Measurements from ENCODE around the gene NMT1. TPM values are rescaled to one million over a fixed set of nuclear protein-coding genes. Genes with fewer than 3 reads are reported as not detected.
A peak's percentile ranks its signal among the peaks of the same experiment; 100 is the strongest.

Gene NMT1
- total RNA-seq, 1 donor from 2014 or later: 101 TPM

DNA sequence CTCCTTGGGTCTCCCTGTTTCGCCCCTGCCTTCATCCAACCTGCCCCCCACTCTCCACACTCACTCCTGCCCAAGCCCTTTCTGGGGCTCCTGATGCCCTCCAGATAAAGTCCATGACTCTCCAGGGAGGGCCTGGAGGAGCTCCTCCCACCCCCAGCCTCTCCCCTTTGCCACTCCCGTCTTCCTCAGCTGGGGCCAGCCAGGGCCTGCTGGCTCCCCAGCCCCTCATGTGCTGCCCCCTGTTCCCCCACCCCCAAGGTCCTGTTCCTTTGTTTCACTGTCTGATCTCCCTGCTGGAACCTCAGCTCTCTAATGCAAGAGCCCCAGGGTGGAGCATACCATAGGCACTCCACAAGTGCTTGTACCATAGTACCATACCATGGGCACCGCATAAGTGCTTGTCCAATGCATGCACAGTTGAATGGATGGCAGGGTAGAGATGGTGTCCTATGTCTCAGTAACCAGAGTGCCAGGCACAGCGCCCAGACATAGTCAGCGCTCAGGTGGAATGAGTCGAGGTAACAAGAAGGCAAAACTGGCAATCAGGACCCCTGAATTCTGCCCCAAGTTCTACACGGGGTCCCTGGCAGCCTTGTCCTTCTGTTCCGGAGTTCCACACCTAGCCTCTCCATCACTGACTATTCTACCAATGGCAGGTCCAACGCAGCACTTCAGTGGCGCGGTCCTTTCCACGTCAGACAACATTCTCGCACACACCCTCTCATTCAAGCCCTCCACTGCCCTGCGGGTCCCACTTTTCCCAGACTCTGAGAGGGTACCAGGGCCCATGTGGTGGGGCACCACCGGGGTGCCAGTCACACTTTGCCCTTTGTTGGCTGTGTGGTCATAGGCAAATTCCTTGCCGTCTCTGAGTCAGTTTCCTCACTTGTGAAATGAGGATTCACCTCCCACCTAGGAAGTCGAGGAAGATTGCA, 69.8 kb downstream of the NMT1 start:
- no peak for DNase-seq (ENCODE audit: low spot score)
- Histone ChIP-seq H3K9ac (no peak overlapping the region), H3F3A (ENCODE audit: low read depth) (peaks cover 30% of the 10 kb centered on the region), H3K36me3 (no peaks in the 10 kb centered on the region), H3K79me2 (ENCODE audit: low read depth) (no peaks in the 10 kb centered on the region), H3K4me3 (peak overlapping the region; percentile 84), H3K9me3 (ENCODE audit: low read depth) (no peaks in the 10 kb centered on the region), H2AFZ (replicated peaks) (no peak overlapping the region), H4K20me1 (ENCODE audit: low read depth) (peaks cover 5% of the 10 kb centered on the region), H3K4me2 (peak overlapping the region; percentile 86), H3K27ac (no peak overlapping the region), H3K27me3 (no peaks in the 10 kb centered on the region), H3K4me1 (peaks cover 14% of the 10 kb centered on the region)
- Mint-ChIP-seq H3K27me3 (ENCODE audit: insufficient read depth, low read depth) (peaks cover 13% of the 10 kb centered on the region), H3K9me3 (peaks cover 4% of the 10 kb centered on the region), H3K36me3 (peaks cover 2% of the 10 kb centered on the region), H3K4me3 (peak overlapping the region; percentile 78), H3K27ac (no peak overlapping the region), H3K4me1 (peaks cover 21% of the 10 kb centered on the region)
- TF ChIP-seq EZH2 (IDR thresholded peaks at IDR 0.05) (no peak), EZH2phosphoT487 (IDR thresholded peaks at IDR 0.05) (no peak)
- TF ChIP-seq, protein P1, sequence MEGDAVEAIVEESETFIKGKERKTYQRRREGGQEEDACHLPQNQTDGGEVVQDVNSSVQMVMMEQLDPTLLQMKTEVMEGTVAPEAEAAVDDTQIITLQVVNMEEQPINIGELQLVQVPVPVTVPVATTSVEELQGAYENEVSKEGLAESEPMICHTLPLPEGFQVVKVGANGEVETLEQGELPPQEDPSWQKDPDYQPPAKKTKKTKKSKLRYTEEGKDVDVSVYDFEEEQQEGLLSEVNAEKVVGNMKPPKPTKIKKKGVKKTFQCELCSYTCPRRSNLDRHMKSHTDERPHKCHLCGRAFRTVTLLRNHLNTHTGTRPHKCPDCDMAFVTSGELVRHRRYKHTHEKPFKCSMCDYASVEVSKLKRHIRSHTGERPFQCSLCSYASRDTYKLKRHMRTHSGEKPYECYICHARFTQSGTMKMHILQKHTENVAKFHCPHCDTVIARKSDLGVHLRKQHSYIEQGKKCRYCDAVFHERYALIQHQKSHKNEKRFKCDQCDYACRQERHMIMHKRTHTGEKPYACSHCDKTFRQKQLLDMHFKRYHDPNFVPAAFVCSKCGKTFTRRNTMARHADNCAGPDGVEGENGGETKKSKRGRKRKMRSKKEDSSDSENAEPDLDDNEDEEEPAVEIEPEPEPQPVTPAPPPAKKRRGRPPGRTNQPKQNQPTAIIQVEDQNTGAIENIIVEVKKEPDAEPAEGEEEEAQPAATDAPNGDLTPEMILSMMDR (IDR thresholded peaks at IDR 0.05): no peak

DNA sequence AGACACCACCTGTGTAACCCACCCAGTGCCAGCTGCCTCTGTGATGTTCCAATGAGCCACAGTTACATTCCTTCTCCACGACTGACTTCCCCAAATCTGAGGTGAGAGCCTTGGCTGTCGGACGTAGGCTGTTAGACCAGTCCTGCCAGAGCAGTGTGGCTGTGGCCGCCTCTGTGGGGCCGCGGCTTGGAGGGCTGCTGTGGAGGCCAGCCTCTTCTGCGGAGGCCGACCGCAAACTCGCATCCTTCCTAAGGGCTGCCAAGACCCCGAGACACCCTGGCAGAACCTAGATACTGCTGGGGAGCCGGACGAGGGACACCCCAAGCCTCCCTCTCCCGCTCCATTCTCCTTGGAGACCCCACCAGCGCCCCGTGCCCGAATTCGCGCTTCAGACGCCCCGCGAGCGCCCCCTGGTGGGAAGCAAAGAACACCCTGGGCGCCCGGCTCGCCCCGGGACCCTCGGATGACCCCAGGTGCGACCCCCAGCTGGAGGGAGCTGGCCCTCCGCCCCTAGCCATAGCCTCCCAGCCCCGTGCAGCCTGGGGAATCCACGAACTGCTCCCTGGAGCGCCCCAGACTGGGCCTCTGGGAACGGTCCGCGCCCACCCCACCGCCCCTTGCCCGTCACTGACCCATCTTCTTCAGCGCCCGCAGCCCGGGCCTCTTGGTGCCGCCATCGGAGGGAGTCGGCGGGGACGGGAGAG, 70.7 kb downstream of the NMT1 start:
- peaks cover 13% of the 10 kb centered on the region for H3K27me3 Mint-ChIP-seq (ENCODE audit: insufficient read depth, low read depth)
- H3K27me3 ChIP-seq: no peaks in the 10 kb centered on the region
- H3K27ac ChIP-seq: no peak overlapping the region
- H3K27ac Mint-ChIP-seq: no peak overlapping the region
- peaks cover 4% of the 10 kb centered on the region for H3K9me3 Mint-ChIP-seq
- no peaks in the 10 kb centered on the region for H3K36me3 ChIP-seq
- H4K20me1 ChIP-seq (ENCODE audit: low read depth): peaks cover 5% of the 10 kb centered on the region
- H3K79me2 ChIP-seq (ENCODE audit: low read depth): no peaks in the 10 kb centered on the region
- H3K4me3 ChIP-seq: peak overlapping the region; percentile 84
- H3K9ac ChIP-seq: no peak overlapping the region
- H3K36me3 Mint-ChIP-seq: peaks cover 2% of the 10 kb centered on the region
- H3K4me1 Mint-ChIP-seq: peaks cover 24% of the 10 kb centered on the region
- H2AFZ ChIP-seq (replicated peaks): peak overlapping the region; percentile 78
- H3K9me3 ChIP-seq (ENCODE audit: low read depth): no peaks in the 10 kb centered on the region
- H3K4me3 Mint-ChIP-seq: peak overlapping the region; percentile 78
- peaks cover 28% of the 10 kb centered on the region for H3F3A ChIP-seq (ENCODE audit: low read depth)
- H3K4me1 ChIP-seq: peaks cover 14% of the 10 kb centered on the region
- TF ChIP-seq, protein P1 (IDR thresholded peaks at IDR 0.05): peak; percentile 91
- no peak for TF ChIP-seq EZH2 (IDR thresholded peaks at IDR 0.05)
- peak overlapping the region; percentile 86 for H3K4me2 ChIP-seq
- peak; percentile 82 for DNase-seq (ENCODE audit: low spot score)

DNA sequence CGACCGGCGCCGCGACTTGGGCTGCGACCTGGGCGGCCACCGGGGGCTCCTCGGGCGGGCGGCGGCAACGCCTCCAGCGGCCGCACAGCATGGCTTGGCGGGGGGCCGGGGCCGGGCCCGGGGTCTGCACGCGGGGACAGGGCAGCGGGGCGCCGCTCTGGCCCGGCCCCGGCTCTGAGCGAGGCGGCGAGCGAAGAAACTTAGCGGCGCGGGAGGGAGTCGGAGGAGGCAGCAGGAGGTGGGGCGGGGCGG, 71.1 kb downstream of the NMT1 start, which contains the start of gene PLCD3:
Gene PLCD3, minus strand, starts transcription at position 196 of the 252 bp plus-strand sequence. Its CDS starts 105 bp downstream, at position 91.
- H3K79me2 ChIP-seq (ENCODE audit: low read depth): no peaks in the 10 kb centered on the region
- H3K9me3 Mint-ChIP-seq: peaks cover 4% of the 10 kb centered on the region

More for the DNA sequence above, 71.1 kb downstream of the NMT1 start, which contains the start of gene PLCD3:
- no peak within 1 kb of the TSS for H3K27ac ChIP-seq
- H3K27me3 Mint-ChIP-seq (ENCODE audit: insufficient read depth, low read depth): peaks cover 13% of the 10 kb centered on the region
- H3K27ac Mint-ChIP-seq: no peak within 1 kb of the TSS
- peaks cover 24% of the 10 kb centered on the region for H3K4me1 Mint-ChIP-seq
- H3K36me3 ChIP-seq: no peaks in the 10 kb centered on the region
- peaks cover 5% of the 10 kb centered on the region for H4K20me1 ChIP-seq (ENCODE audit: low read depth)
- H3K9ac ChIP-seq: no peak within 1 kb of the TSS
- H3K36me3 Mint-ChIP-seq: peaks cover 2% of the 10 kb centered on the region
- no peaks in the 10 kb centered on the region for H3K27me3 ChIP-seq
- peak within 1 kb of the TSS; percentile 84 for H3K4me3 ChIP-seq
- H3K4me3 Mint-ChIP-seq: peak within 1 kb of the TSS; percentile 85
- H3K4me1 ChIP-seq: peaks cover 11% of the 10 kb centered on the region
- peaks cover 25% of the 10 kb centered on the region for H3F3A ChIP-seq (ENCODE audit: low read depth)
- H3K4me2 ChIP-seq: peak within 1 kb of the TSS; percentile 86
- TF ChIP-seq EZH2 (IDR thresholded peaks at IDR 0.05) (no peak), EZH2phosphoT487 (IDR thresholded peaks at IDR 0.05) (no peak)
- TF ChIP-seq, protein P1 (IDR thresholded peaks at IDR 0.05): no peak
- DNase-seq (ENCODE audit: low spot score): peak; percentile 92
- H3K9me3 ChIP-seq (ENCODE audit: low read depth): no peaks in the 10 kb centered on the region
- peak within 1 kb of the TSS; percentile 78 for H2AFZ ChIP-seq (replicated peaks)

All from neural progenitor cell (in vitro differentiated cells).